Sigmoid colon (tissue), 7 donors: ENCODE data around the gene PODXL2. TPM values are rescaled to one million over a fixed set of nuclear protein-coding genes. Genes with fewer than 3 reads are reported as not detected.

Source experiments
- DNase-seq: peaks from one replicate; pipeline ENCODE4 v3.0.0-alpha.2; 2019
- H3K27ac ChIP-seq, 4 donors: fragments of 200-600 bp; sonication (generic); one replicate each; pipeline ENCODE4 v1.5.1; 2016 to 2019; ENCODE audit warnings: mild to moderate bottlenecking in 1 of 4
- H3K27me3 ChIP-seq, 3 donors: fragments of 200-600 bp; sonication (generic); one replicate each; pipeline ENCODE4 v1.5.1; 2019; ENCODE audit warnings: mild to moderate bottlenecking in 1 of 3
- H3K36me3 ChIP-seq, 4 donors: fragments of 200-600 bp; sonication (generic); one replicate each; pipeline ENCODE4 v1.5.1; 2016 to 2019
- H3K4me1 ChIP-seq, 4 donors: fragments of 200-600 bp; sonication (generic); one replicate each; pipeline ENCODE4 v1.5.1; 2017 to 2019
- H3K4me3 ChIP-seq, 4 donors: fragments of 200-600 bp; sonication (generic); one replicate each; pipeline ENCODE4 v1.5.1; 2017 to 2019; ENCODE audit warnings: mild to moderate bottlenecking in 2 of 4, moderate library complexity in 1 of 4
- H3K9me3 ChIP-seq, 4 donors: fragments of 200-600 bp in 3 of 4; sonication (generic) in 3 of 4; one replicate each; pipeline versions ENCODE4 v1.5.1 to v1.6.1; 2013 to 2019
- CTCF ChIP-seq, 4 experiments: fragments of 450-650 bp in 3 of 4; fragments of 200-600 bp in 1 of 4; IDR thresholded peaks; one replicate each; pipeline ENCODE4 v1.5.1; 2016 to 2019; ENCODE audit warnings: antibody characterized with exemption in 4 of 4, mild to moderate bottlenecking in 3 of 4, moderate library complexity in 2 of 4
- EP300 ChIP-seq, 4 donors: sonication (generic); formaldehyde crosslinking; IDR thresholded peaks; one replicate each; pipeline ENCODE4 v1.6.1; 2017; ENCODE audit warnings: antibody characterized with exemption in 4 of 4
- POLR2A ChIP-seq, 2 donors: fragments of 450-650 bp; IDR thresholded peaks; one replicate each; pipeline ENCODE4 v1.6.1; 2016; ENCODE audit warnings: antibody characterized with exemption in 2 of 2, mild to moderate bottlenecking in 2 of 2, moderate library complexity in 2 of 2
- POLR2AphosphoS5 ChIP-seq, 4 donors: sonication (generic); formaldehyde crosslinking; IDR thresholded peaks; one replicate each; pipeline ENCODE4 v1.6.1; 2017; ENCODE audit warnings: antibody characterized with exemption in 4 of 4
- WGBS, 2 donors: extraction: QIAGEN DNeasy Blood & Tissue Kit; methylation state at CpG; one replicate each; pipeline ENCODE4 v1.1.7; 2013; 5-methylcytosine and 5-hydroxymethylcytosine counted together
- intact Hi-C: fragments of 100-400 bp; cut with DNase I; formaldehyde crosslinking; loops from one replicate; pipeline ENCODE4 v1.15.1; 2023
- polyA plus RNA-seq, 3 donors: library from polyadenylated mRNA; stranded (reverse); fragments of 200-250 nt; gene quantifications; one replicate each; pipeline ENCODE4 v1.2.3, GENCODE V29; 2013
- total RNA-seq, 4 donors: library from RNA; depleted of rRNA; stranded (reverse); fragments of >200 nt; gene quantifications; one replicate each; pipeline ENCODE4 v1.1.0, GENCODE V29; 2016
- donor health status: healthy with polysubstance abuse.
- donor health status: Bipolar disorder and iron deficiency.
- donor health status: healthy.

The PODXL2 gene
- total and polyA plus RNA-seq, 7 donors, result 2.0 to 16.7 (median 2.8) TPM

- no peak for DNase-seq
- Histone ChIP-seq H3K9me3 (no peaks in the 10 kb centered on the region), H3K4me1 (no peaks in the 10 kb centered on the region), H3K27me3 (no peaks in the 10 kb centered on the region), H3K27ac (no peak overlapping the region), H3K36me3 (no peaks in the 10 kb centered on the region), H3K4me3 (no peak overlapping the region)
- 96 to 98% methylated on average over 3 of the region's 3 CpGs for WGBS, 2 donors
- TF ChIP-seq POLR2AphosphoS5 (IDR thresholded peaks at IDR 0.05) (no peak), EP300 (IDR thresholded peaks at IDR 0.05) (no peak), POLR2A (IDR thresholded peaks at IDR 0.05) (no peak), CTCF (IDR thresholded peaks at IDR 0.05) (no peak)
- intact Hi-C loops, result no loop called here
Measured at GRCh38 chr3:127665586-127665985, 36.6 kb downstream of the PODXL2 start.

GRCh38 chr3:127666676-127667075, 37.7 kb downstream of the PODXL2 start:
- Histone ChIP-seq H3K27ac (no peak overlapping the region), H3K4me3 (no peak overlapping the region), H3K9me3 (no peaks in the 10 kb centered on the region), H3K4me1 (peaks cover 0 to 4% (median 2%) of the 10 kb centered on the region in 4 donors), H3K27me3 (no peaks in the 10 kb centered on the region), H3K36me3 (no peaks in the 10 kb centered on the region)
- intact Hi-C loops, result no loop called here
- DNase-seq, result no peak
- no peak for TF ChIP-seq POLR2AphosphoS5 (IDR thresholded peaks at IDR 0.05)
- TF ChIP-seq CTCF (IDR thresholded peaks at IDR 0.05), result no peak
- no peak for TF ChIP-seq EP300 (IDR thresholded peaks at IDR 0.05)
- TF ChIP-seq POLR2A (IDR thresholded peaks at IDR 0.05), result no peak
- 90 to 91% methylated on average over 2 of the region's 2 CpGs for WGBS, 2 donors

- intact Hi-C loops, result no loop called here
- H3K4me3 ChIP-seq, result no peak overlapping the region
- TF ChIP-seq EP300 (IDR thresholded peaks at IDR 0.05), result no peak
- no peak for TF ChIP-seq POLR2AphosphoS5 (IDR thresholded peaks at IDR 0.05)
- TF ChIP-seq CTCF (IDR thresholded peaks at IDR 0.05), result no peak
- TF ChIP-seq POLR2A (IDR thresholded peaks at IDR 0.05), result no peak
- WGBS, 2 donors, result 91 to 93% methylated on average over 6 of the region's 6 CpGs
- DNase-seq, result no peak
- no peaks in the 10 kb centered on the region for H3K27me3 ChIP-seq
- H3K4me1 ChIP-seq, result peaks cover 0 to 10% (median 7%) of the 10 kb centered on the region in 4 donors
- H3K9me3 ChIP-seq, result no peaks in the 10 kb centered on the region
- H3K27ac ChIP-seq, result no peak overlapping the region
- H3K36me3 ChIP-seq, result no peaks in the 10 kb centered on the region
Measured at GRCh38 chr3:127667119-127667681, 38.2 kb downstream of the PODXL2 start.

GRCh38 chr3:127668906-127669305, 39.9 kb downstream of the PODXL2 start:
- Histone ChIP-seq H3K27me3 (no peaks in the 10 kb centered on the region), H3K4me1 (peaks cover 0 to 20% (median 15%) of the 10 kb centered on the region in 4 donors), H3K36me3 (no peaks in the 10 kb centered on the region), H3K27ac (no peak overlapping the region), H3K4me3 (no peak overlapping the region), H3K9me3 (no peaks in the 10 kb centered on the region)
- DNase-seq, result peak; percentile 45
- TF ChIP-seq POLR2A (IDR thresholded peaks at IDR 0.05) (no peak), POLR2AphosphoS5 (IDR thresholded peaks at IDR 0.05) (no peak), CTCF (IDR thresholded peaks at IDR 0.05) (no peak), EP300 (IDR thresholded peaks at IDR 0.05) (no peak)
- WGBS, 2 donors, result 96% methylated on average over 7 of the region's 7 CpGs
- intact Hi-C loops, result no loop called here
